Islet precursor cell (in vitro differentiated cells): Measurements from ENCODE around the gene FAM107B.

ENCODE experiments used
- DNase-seq: peaks from one replicate; pipeline ENCODE4 v3.0.0-alpha.2; 2018

Gene FAM107B

GRCh38 chr10:14478604-14479003, 296.1 kb downstream of the FAM107B start:
- DNase-seq = peak; percentile 85

- DNase-seq = no peak
Measured at GRCh38 chr10:14478201-14478600, 296.5 kb downstream of the FAM107B start.

DNA sequence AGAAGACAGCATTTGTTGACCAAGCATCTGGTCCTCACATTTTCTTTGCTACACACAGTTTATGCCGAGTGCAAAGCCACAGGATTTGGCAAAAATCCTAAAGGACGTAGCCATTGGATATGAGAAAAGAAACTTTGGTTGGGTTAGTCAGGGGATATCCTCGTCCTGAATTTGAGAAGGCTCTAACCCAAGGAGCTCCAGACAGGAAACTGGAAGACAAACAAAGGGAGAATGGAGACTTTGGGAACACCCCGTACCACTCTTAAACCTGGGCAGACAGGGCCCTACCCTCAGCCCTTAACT, 297.3 kb downstream of the FAM107B start:
- DNase-seq = no peak

DNA sequence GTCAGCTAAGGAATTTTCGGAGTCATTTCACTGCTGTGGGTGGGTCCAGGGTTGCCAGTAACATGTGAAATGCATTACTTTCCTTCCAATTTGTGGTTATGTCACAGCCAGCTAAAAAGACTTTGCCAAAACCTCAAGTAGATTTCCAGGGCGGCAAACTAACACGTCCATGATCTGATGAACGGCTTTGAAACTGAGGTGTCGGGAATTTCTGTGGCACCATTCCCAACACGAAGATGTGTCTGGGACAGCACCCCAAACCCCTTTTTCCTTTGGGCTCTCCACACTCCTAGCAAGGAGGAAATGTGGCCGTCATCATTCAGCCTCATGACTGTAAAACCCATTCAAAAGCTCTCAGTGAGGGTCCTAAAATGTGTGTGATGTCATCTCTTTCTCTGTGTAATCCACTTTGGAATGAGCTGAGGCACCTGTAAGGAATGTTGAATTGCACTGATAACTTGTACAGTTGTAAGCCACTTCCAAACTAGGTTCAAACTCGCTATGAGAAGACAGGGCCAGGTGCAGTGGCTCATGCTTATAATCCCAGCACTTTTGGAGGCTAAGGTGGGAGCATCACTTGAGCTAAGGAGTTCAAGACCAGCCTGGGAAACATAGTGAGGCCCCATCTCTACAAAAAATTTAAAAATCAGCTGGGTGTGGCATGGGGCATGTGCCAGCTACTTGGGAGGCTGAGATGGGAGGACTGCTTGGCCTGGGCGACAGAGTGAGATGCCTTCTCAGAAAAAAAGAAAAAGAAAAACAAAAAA, 297.9 kb downstream of the FAM107B start:
- DNase-seq = peak; percentile 67

GRCh38 chr10:14476006-14476405, 298.7 kb downstream of the FAM107B start:
- no peak for DNase-seq

DNA sequence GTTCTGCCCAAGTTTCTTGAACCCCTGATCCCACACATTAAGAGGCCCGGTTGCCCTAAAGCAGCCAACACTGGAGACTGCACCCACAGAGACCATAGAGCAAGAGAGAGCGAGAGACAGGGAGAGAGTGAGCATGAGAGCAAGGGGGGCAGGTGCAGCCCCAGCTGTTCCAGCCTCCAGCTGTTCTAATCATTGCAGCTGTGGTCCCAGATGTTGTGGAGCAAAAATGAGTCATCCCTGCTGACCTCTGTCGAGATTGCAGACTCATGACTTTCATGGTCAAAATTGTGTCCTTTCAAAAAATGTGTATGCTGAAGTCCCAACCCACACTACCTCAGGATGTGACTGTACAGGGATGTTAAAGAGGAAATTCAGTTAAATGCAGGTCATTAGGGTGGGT, 300.0 kb downstream of the FAM107B start:
- DNase-seq = no peak

DNA sequence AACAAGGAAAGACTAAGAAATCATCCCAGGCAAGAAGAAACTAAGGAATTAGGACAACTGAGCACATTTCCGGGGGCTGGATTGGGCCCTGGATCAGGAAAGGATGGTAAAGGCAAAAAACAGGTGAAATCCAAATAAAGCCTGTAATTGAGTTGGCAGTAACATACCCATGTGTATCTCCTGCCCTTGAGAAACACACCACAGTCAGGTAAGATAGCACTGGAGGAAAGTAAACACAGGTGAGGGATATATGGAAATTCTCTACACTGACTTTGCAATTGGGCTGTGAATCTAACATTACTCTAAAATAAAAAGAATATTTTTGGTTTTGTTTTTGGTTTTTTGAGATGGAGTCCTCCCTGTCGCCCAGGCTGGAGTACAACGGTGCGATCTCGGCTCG, 303.8 kb downstream of the FAM107B start:
- DNase-seq = no peak

DNA sequence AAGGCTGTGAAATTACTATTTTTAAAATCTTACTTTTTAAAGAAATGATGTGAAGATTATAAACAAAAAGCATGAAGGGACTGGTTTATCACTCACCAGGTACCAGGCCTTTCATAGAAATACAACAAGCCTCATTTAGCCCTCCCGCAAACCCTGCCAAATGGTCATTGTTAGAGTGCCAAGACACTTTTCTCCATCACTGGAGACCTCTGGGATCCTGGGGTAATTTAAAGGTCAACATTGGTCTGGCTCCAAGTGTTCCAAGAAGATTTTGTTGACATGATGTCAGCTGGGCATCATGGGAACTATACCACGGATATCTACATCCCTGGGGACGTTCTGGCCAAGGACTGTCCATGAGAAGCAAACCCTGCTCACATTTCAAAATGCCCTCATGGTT, 306.0 kb downstream of the FAM107B start:
- DNase-seq = no peak
